GM13977 (cell line): Measurements from ENCODE around the gene PNMA6A.

Source experiments
- DNase-seq: peaks from one replicate; pipeline ENCODE4 v3.0.0; 2012; ENCODE audit warnings: low spot score
- in situ Hi-C: fragments of 300-500 bp; cut with MboI; formaldehyde crosslinking; loops from one replicate; pipeline ENCODE4 v1.12.0; 2022; ENCODE audit warnings: low sequenced_read_pairs, low pct_unique_long_range_greater_than_20kb, mixed read lengths, inconsistent platforms; ENCODE audit not compliant: unreplicated experiment
- TF ChIP-seq, protein P1 (sequence below): IDR thresholded peaks from 2 replicates; pipeline ENCODE4 v1.5.1; 2012; ENCODE audit warnings: mild to moderate bottlenecking, control low read depth; ENCODE audit not compliant: insufficient read depth; ENCODE audit errors: extremely low read depth, missing control alignments

PNMA6A gene

DNA sequence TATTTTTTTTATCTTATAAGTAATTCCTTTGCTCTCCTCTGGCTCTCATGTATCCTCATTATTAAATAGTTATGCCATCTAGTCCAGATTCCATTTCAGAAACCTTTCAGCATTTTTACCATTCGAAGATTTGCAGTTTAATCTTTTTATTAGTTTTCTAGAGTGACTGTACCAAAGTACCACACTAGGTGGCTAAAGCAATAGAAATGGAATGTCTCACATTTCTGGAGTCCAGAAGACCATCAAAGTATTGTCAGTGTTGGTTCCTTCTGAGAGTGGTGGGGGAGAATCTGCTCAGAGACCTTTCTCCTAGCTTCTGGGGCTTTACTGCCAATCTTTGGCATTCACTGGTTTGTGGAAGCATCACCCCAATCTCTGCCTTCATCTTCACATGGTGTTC lies 19.7 kb upstream of the PNMA6A start:
- no peak for DNase-seq
- in situ Hi-C loops: no loop called here
- TF ChIP-seq, protein P1, sequence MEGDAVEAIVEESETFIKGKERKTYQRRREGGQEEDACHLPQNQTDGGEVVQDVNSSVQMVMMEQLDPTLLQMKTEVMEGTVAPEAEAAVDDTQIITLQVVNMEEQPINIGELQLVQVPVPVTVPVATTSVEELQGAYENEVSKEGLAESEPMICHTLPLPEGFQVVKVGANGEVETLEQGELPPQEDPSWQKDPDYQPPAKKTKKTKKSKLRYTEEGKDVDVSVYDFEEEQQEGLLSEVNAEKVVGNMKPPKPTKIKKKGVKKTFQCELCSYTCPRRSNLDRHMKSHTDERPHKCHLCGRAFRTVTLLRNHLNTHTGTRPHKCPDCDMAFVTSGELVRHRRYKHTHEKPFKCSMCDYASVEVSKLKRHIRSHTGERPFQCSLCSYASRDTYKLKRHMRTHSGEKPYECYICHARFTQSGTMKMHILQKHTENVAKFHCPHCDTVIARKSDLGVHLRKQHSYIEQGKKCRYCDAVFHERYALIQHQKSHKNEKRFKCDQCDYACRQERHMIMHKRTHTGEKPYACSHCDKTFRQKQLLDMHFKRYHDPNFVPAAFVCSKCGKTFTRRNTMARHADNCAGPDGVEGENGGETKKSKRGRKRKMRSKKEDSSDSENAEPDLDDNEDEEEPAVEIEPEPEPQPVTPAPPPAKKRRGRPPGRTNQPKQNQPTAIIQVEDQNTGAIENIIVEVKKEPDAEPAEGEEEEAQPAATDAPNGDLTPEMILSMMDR: no peak

DNA sequence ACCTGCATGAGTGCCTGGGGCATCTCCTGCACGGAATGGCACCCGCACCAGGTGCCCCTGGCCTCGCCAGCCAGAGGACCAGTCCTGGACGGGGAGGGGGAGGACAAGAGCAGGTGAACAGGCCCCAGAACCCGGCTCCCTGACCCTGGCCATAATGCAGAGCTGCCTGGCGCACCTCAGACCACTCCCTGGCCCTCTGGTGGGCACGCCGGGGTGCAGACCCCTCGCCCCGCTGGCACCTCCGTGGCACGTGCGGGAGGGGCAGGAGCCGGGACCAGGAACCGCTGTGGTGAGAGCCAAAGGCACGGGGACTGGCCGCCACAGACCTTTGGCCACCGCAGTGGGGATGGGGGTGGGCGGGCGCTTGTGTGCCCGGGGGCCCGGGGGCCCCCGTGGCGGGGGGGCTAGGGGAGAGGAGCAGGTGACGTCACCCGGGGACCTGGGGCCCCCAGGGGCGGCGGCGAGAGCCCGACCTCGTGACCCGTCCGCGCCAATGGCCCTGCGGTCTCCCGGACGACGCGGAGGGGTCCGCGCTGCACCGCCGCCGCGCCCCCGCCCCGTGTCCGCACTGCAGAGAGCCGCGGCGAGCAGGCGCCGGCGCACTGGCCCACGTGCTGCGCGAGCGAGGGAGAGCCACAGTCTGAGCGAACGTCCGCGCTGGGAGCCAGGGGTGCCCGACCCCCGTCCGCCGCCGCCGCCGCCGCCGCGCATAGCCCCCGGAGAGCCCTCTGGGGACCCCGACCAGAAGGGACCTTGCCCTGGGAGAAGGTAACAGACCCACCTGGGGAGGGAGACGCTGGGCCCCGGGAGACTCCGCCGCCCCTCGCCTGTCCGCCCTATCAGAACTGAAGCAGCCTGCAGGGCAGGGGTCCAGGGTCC lies 16.1 kb upstream of the PNMA6A start, which contains the start of gene PNMA3:
Gene PNMA3 (plus strand): TSS at position 600 of the 879 bp plus-strand sequence. CDS start 586 bp downstream, outside the sequence.
- in situ Hi-C loops: no loop called here
- DNase-seq: no peak
- TF ChIP-seq, protein P1: no peak

DNA sequence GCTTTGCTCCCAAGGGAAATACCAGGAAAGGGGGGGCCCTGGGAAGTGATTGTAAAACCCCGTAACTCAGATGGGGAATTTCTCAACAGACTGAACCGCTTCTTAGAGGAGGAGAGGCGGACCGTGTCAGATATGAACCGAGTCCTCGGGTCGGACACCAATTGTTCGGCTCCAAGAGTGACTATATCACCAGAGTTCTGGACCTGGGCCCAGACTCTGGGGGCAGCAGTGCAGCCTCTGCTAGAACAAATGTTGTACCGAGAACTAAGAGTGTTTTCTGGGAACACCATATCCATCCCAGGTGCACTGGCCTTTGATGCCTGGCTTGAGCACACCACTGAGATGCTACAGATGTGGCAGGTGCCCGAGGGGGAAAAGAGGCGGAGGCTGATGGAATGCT lies 15.0 kb upstream of the PNMA6A start:
- TF ChIP-seq, protein P1: no peak
- in situ Hi-C loops: no loop called here

DNA sequence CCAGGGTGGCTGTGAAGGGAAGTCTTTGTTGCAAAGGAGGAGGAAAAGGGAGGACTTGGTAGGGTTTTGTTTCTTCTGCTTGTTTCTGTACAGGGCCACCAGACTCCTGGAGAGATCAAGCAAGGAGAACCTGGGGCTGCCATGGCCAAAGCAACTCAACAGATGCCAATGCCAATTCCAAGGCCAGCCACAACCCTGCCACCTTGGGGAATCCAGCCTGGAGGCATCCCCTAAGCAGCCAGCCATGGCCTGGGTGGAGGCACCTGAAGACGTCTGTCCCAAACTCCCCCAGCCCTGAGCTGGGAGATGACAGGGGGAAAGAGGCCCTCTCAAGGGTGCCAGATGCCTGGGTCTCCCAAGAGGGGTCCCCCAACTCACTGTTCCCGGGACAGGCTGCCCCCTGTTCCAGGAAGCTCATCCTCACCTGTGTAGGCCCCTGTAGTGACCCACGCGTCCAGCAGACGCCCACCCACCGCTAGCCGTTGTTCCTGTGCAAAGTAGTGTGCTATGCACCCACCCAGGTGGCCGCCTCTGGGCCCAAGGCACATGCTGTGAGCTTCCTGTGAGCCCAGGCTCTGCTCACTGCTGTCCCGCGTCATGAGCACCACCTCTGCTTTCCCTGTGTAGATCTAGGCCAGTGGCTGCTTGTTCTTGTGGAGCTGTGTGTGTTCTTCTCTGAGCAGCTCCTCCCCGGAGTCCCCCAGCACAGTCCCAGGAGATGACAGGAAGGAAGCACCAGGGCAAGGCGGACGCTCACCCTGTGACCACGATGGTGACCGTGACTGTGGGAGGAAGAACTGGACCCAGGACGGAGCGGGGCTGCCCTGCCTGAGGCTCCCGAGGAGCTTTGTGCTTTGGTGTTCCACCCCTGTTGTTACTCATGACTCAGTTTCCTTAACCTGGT lies 12.8 kb upstream of the PNMA6A start:
- in situ Hi-C loops: no loop called here
- no peak for DNase-seq
- TF ChIP-seq, protein P1: no peak

More for the DNA sequence above, 15.0 kb upstream of the PNMA6A start:
- DNase-seq: no peak

DNA sequence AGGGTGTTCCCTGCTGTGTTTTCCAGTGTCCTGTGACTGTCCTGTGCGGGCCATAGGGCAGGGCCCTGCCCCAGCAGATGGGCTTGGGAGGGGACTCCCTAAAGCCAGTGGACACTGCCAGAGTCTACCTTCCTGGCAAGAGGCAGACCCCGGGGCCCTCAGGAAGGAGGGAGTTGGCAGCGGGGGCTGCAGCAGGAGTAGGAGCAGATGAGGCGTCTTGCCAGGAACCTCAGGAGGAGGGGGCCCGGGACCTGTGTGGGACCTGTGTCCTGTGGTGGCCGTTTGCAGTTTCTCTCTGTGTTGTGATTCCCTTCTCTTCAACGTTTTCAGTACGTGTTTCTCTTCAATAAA lies 12.2 kb upstream of the PNMA6A start:
- DNase-seq: no peak
- in situ Hi-C loops: no loop called here
- TF ChIP-seq, protein P1: no peak

DNA sequence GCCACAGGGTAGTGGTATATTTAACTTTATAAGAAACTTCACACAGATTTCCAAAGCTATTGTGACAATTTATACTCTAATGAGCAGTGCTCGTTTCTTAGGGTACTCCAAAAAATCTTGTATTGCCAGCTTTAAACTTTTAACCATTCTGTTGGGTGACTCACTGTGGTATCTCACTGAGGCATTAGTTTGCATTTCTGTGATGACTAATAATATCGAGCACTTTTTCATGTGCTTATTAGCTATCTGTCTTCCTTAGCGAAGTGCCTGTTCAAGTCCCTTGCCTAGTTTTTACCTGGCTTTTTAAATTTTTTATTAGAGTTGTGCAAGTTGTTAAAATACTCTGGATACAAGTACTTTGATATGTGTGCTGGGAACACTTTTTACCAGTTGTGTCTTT lies 10.5 kb upstream of the PNMA6A start:
- TF ChIP-seq, protein P1: no peak
- in situ Hi-C loops: no loop called here
- DNase-seq: no peak
